ENCODE measurements around the gene CKAP2L.
"Not testable (repeated sequence)": the region's sequence is repeated elsewhere in the genome, so short reads cannot be mapped to it uniquely, and the experiment has no call there.

Gene CKAP2L

GRCh38 chr2:112724591-112725525, 39.6 kb downstream of the CKAP2L start:
- no peak for FAIRE-seq

- no peak for FAIRE-seq
These were observed 40.4 kb downstream of the CKAP2L start for GRCh38 chr2:112723995-112724394.

- no peak for FAIRE-seq
These were observed 40.9 kb downstream of the CKAP2L start for GRCh38 chr2:112723547-112723940.

GRCh38 chr2:112722816-112723546, 41.4 kb downstream of the CKAP2L start:
- no peak for FAIRE-seq

GRCh38 chr2:112721819-112722522, 42.4 kb downstream of the CKAP2L start:
- FAIRE-seq = no peak

- FAIRE-seq = no peak
These were observed 43.6 kb downstream of the CKAP2L start, which contains the start of gene NT5DC4 for GRCh38 chr2:112720785-112721184. NT5DC4 (plus strand) TSS chr2:112721020; CDS start chr2:112721080, 60 bp downstream.

- no peak for FAIRE-seq
These were observed 45.5 kb downstream of the CKAP2L start for GRCh38 chr2:112718863-112719370.

- FAIRE-seq = not testable (repeated sequence)
These were observed 47.5 kb downstream of the CKAP2L start for GRCh38 chr2:112716826-112717352.

GRCh38 chr2:112716094-112716493, 48.3 kb downstream of the CKAP2L start:
- FAIRE-seq = not testable (repeated sequence)

- FAIRE-seq = no peak
These were observed 49.4 kb downstream of the CKAP2L start for GRCh38 chr2:112714836-112715631.

GRCh38 chr2:112714331-112714730, 50.1 kb downstream of the CKAP2L start:
- no peak for FAIRE-seq

GRCh38 chr2:112713926-112714325, 50.5 kb downstream of the CKAP2L start:
- no peak for FAIRE-seq

GRCh38 chr2:112713585-112713925, 50.9 kb downstream of the CKAP2L start:
- FAIRE-seq = no peak

- FAIRE-seq = no peak
These were observed 51.4 kb downstream of the CKAP2L start for GRCh38 chr2:112712903-112713584.

GRCh38 chr2:112712465-112712864, 51.9 kb downstream of the CKAP2L start:
- FAIRE-seq = no peak

- no peak for FAIRE-seq
These were observed 53.3 kb downstream of the CKAP2L start for GRCh38 chr2:112710956-112711750.

- no peak for FAIRE-seq
These were observed 54.7 kb downstream of the CKAP2L start for GRCh38 chr2:112709703-112710102.

GRCh38 chr2:112708968-112709367, 55.4 kb downstream of the CKAP2L start:
- no peak for FAIRE-seq

- FAIRE-seq = not testable (repeated sequence)
These were observed 57.5 kb downstream of the CKAP2L start for GRCh38 chr2:112706947-112707346.

- FAIRE-seq = no peak
These were observed 58.2 kb downstream of the CKAP2L start for GRCh38 chr2:112706170-112706664.
